DND-41 (cell line): ENCODE results near the gene NOX5.

Experiments used
- CTCF ChIP-seq: IDR thresholded peaks from 2 replicates; pipeline ENCODE4 v1.5.1; 2012; ENCODE audit warnings: borderline replicate concordance, low read length, moderate library complexity, mild to moderate bottlenecking; ENCODE audit not compliant: poor library complexity, severe bottlenecking; ENCODE audit errors: extremely low read depth
- EZH2 ChIP-seq: IDR thresholded peaks from 3 replicates; pipeline ENCODE4 v1.6.1; 2012; ENCODE audit warnings: borderline replicate concordance, low read depth, mild to moderate bottlenecking, moderate library complexity, low read length, inconsistent platforms; ENCODE audit not compliant: severe bottlenecking

GRCh38 chr15:69074843-69075224 is 60.3 kb downstream of the NOX5 start:
- TF ChIP-seq CTCF (no peak), EZH2 (no peak)
